Neural progenitor cell (in vitro differentiated cells): ENCODE results near the gene DSE. TPM values are rescaled to one million over a fixed set of nuclear protein-coding genes. Genes with fewer than 3 reads are reported as not detected.

Source experiments
- DNase-seq: peaks from one replicate; pipeline ENCODE4 v3.0.0-alpha.2; 2016; ENCODE audit warnings: low spot score
- H2AFZ ChIP-seq: fragments of 200-600 bp; sonication (generic); replicated peaks from 2 replicates; pipeline ENCODE4 v1.6.1; 2016; ENCODE audit warnings: antibody characterized with exemption
- H3F3A ChIP-seq: fragments of 200-600 bp; sonication (generic); 2 replicates; pipeline ENCODE4 v1.6.1; 2016; ENCODE audit warnings: antibody characterized with exemption, low read depth
- H3K27ac ChIP-seq: fragments of 200-600 bp; sonication (generic); 2 replicates; pipeline ENCODE4 v1.5.1; 2016; ENCODE audit warnings: mild to moderate bottlenecking
- H3K27me3 ChIP-seq: fragments of 200-600 bp; sonication (generic); 2 replicates; pipeline ENCODE4 v1.6.1; 2016; ENCODE audit warnings: mild to moderate bottlenecking, moderate library complexity
- H3K36me3 ChIP-seq: fragments of 200-600 bp; sonication (generic); 2 replicates; pipeline ENCODE4 v1.5.1; 2016
- H3K4me1 ChIP-seq: fragments of 200-600 bp; sonication (generic); 2 replicates; pipeline ENCODE4 v1.6.1; 2016; ENCODE audit warnings: mixed run types
- H3K4me2 ChIP-seq: fragments of 200-600 bp; sonication (generic); 2 replicates; pipeline ENCODE4 v1.6.1; 2016
- H3K4me3 ChIP-seq: fragments of 200-600 bp; sonication (generic); 2 replicates; pipeline ENCODE4 v1.5.1; 2016
- H3K79me2 ChIP-seq: fragments of 200-600 bp; sonication (generic); 2 replicates; pipeline ENCODE4 v1.6.1; 2016; ENCODE audit warnings: low read depth
- H3K9ac ChIP-seq: fragments of 200-600 bp; sonication (generic); 2 replicates; pipeline ENCODE4 v1.6.1; 2016
- H3K9me3 ChIP-seq: fragments of 200-600 bp; sonication (generic); 2 replicates; pipeline ENCODE4 v1.5.1; 2016; ENCODE audit warnings: low read depth
- H4K20me1 ChIP-seq: fragments of 200-600 bp; sonication (generic); 2 replicates; pipeline ENCODE4 v1.6.1; 2016; ENCODE audit warnings: low read depth
- H3K27ac Mint-ChIP-seq: 3 replicates; pipeline ENCODE4 v1.8.0; 2021; ENCODE audit warnings: mixed read lengths
- H3K27me3 Mint-ChIP-seq: 2 replicates; pipeline ENCODE4 v1.8.0; 2022; ENCODE audit warnings: low read depth, mild to moderate bottlenecking, inconsistent platforms, moderate library complexity, mixed read lengths; ENCODE audit not compliant: insufficient read depth
- H3K36me3 Mint-ChIP-seq: 3 replicates; pipeline ENCODE4 v1.8.0; 2021; ENCODE audit warnings: mixed read lengths
- H3K4me1 Mint-ChIP-seq: 3 replicates; pipeline ENCODE4 v1.8.0; 2021; ENCODE audit warnings: mixed read lengths
- H3K4me3 Mint-ChIP-seq: 3 replicates; pipeline ENCODE4 v1.8.0; 2021; ENCODE audit warnings: mild to moderate bottlenecking, moderate library complexity, mixed read lengths
- H3K9me3 Mint-ChIP-seq: 3 replicates; pipeline ENCODE4 v1.8.0; 2020; ENCODE audit warnings: mixed read lengths
- CTCF ChIP-seq: fragments of 200-600 bp; sonication (generic); IDR thresholded peaks from 2 replicates; pipeline ENCODE4 v1.5.1; 2017; ENCODE audit warnings: antibody characterized with exemption, mild to moderate bottlenecking
- EZH2 ChIP-seq: fragments of 200-600 bp; sonication (generic); IDR thresholded peaks from 2 replicates; pipeline ENCODE4 v1.6.1; 2017; ENCODE audit warnings: antibody characterized with exemption, mild to moderate bottlenecking, moderate library complexity
- EZH2phosphoT487 ChIP-seq: fragments of 200-600 bp; sonication (generic); IDR thresholded peaks from 2 replicates; pipeline ENCODE4 v1.6.1; 2017; ENCODE audit warnings: antibody characterized with exemption
- total RNA-seq: library from RNA; depleted of rRNA; stranded (reverse); fragments of >200 nt; gene quantifications from 2 replicates; pipeline ENCODE4 v1.2.3, GENCODE V29; 2015; ENCODE audit warnings: low replicate concordance

Gene DSE
- total RNA-seq, 1 donor from 2014 or later = 43.7 TPM

GRCh38 chr6:116447052-116447451 is 76.3 kb downstream of the DSE start:
- DNase-seq = no peak
- H3K36me3 Mint-ChIP-seq = no peaks in the 10 kb centered on the region

DNA sequence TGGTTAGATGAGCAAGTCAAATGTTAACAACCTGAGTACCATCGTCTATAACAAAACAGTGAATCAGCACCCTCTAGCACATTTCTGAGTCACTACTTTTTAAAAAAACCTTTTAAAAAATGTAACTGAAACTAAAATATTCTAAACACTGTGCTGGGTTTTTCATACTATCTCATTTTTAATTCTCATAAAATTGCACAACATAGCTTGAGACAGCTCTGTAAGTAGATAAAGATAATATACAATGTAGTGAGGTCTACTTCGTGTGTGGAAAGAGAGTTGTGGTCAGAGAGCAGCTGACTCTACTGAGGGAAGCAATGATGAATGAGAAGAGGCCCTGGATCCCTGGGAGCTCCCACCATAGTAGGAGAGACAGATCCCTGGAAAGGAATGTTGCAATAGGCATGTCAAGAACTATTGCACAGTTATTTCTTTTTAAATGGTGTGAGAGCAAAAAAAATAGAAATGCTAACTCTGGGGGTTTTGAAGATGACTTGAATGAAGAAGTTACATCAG is 76.8 kb downstream of the DSE start:
- Histone ChIP-seq H3F3A (no peaks in the 10 kb centered on the region), H3K27me3 (no peaks in the 10 kb centered on the region), H3K27ac (no peak overlapping the region), H3K36me3 (no peaks in the 10 kb centered on the region), H4K20me1 (no peaks in the 10 kb centered on the region), H3K9me3 (no peaks in the 10 kb centered on the region), H3K79me2 (no peaks in the 10 kb centered on the region), H2AFZ (no peak overlapping the region), H3K4me3 (no peak overlapping the region), H3K9ac (no peak overlapping the region), H3K4me1 (peaks cover 9% of the 10 kb centered on the region), H3K4me2 (no peak overlapping the region)
- peaks cover 3% of the 10 kb centered on the region for H3K4me1 Mint-ChIP-seq
- no peak overlapping the region for H3K27ac Mint-ChIP-seq
- no peak for TF ChIP-seq EZH2phosphoT487
- no peak for TF ChIP-seq CTCF
- no peak for TF ChIP-seq EZH2
- no peaks in the 10 kb centered on the region for H3K9me3 Mint-ChIP-seq
- H3K4me3 Mint-ChIP-seq = no peak overlapping the region
- H3K36me3 Mint-ChIP-seq = no peaks in the 10 kb centered on the region
- no peak for DNase-seq
- H3K27me3 Mint-ChIP-seq = no peaks in the 10 kb centered on the region

More at GRCh38 chr6:116447052-116447451, 76.3 kb downstream of the DSE start:
- Histone ChIP-seq H3F3A (no peaks in the 10 kb centered on the region), H4K20me1 (no peaks in the 10 kb centered on the region), H2AFZ (no peak overlapping the region), H3K9ac (no peak overlapping the region), H3K4me2 (no peak overlapping the region), H3K4me3 (no peak overlapping the region), H3K4me1 (peaks cover 9% of the 10 kb centered on the region), H3K27ac (no peak overlapping the region), H3K36me3 (no peaks in the 10 kb centered on the region), H3K27me3 (no peaks in the 10 kb centered on the region), H3K9me3 (no peaks in the 10 kb centered on the region), H3K79me2 (no peaks in the 10 kb centered on the region)
- no peak for TF ChIP-seq CTCF
- TF ChIP-seq EZH2 = no peak
- Mint-ChIP-seq H3K9me3 (no peaks in the 10 kb centered on the region), H3K4me1 (peaks cover 7% of the 10 kb centered on the region), H3K4me3 (no peak overlapping the region), H3K27ac (no peak overlapping the region), H3K27me3 (no peaks in the 10 kb centered on the region)

DNA sequence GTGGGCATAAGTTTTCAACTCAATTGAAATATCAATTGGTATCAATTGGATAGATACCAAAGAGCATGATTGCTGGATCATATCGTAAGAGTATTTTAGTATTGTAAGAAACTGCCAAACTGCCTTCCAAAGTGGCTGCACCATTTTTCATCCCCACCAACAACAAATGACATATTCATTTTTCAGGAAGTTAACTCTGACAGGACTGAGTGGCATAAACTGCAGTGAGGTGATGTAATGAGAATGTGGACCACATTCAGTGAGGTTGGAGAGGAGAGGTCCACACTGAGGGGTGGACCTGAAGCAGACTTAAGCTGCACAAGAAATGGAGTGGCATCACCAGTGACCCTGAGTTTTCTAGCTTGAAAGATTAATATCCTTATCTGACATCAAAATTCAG is 78.8 kb downstream of the DSE start:
- no peaks in the 10 kb centered on the region for H3K27me3 Mint-ChIP-seq
- H3K4me1 Mint-ChIP-seq = no peaks in the 10 kb centered on the region
- no peaks in the 10 kb centered on the region for H3K36me3 Mint-ChIP-seq
- Histone ChIP-seq H3K4me1 (no peaks in the 10 kb centered on the region), H2AFZ (no peak overlapping the region), H3K36me3 (no peaks in the 10 kb centered on the region), H4K20me1 (no peaks in the 10 kb centered on the region), H3K9me3 (no peaks in the 10 kb centered on the region), H3K4me3 (no peak overlapping the region), H3K27ac (no peak overlapping the region), H3K4me2 (no peak overlapping the region), H3K9ac (no peak overlapping the region), H3K27me3 (no peaks in the 10 kb centered on the region), H3K79me2 (no peaks in the 10 kb centered on the region), H3F3A (no peaks in the 10 kb centered on the region)
- H3K9me3 Mint-ChIP-seq = no peaks in the 10 kb centered on the region
- no peak for TF ChIP-seq EZH2
- no peak for TF ChIP-seq EZH2phosphoT487
- TF ChIP-seq CTCF = no peak
- H3K4me3 Mint-ChIP-seq = no peak overlapping the region
- H3K27ac Mint-ChIP-seq = no peak overlapping the region
- DNase-seq = no peak
